A549 (cell line): Measurements from ENCODE around the gene MACF1. TPM values are rescaled to one million over a fixed set of nuclear protein-coding genes. Genes with fewer than 3 reads are reported as not detected.

Experiments used
- ATAC-seq, 2 experiments: fragments of 200-7000 bp in 1 of 2; fragments of >200 bp in 1 of 2; cut with Nextera tagmentation in 1 of 2; cut with Tn5 transposase in 1 of 2; 3 replicates each; pipeline versions ENCODE4 v1.8.0 to v1.9.1; 2018 to 2020; ENCODE audit warnings: mild to moderate bottlenecking in 1 of 2, moderate library complexity in 1 of 2
- CTCF ChIA-PET: fragments of 300-600 bp; sonication (Branson Sonifier 250); formaldehyde crosslinking; extraction: SDS; loops from one replicate; lab custom pipeline; 2021; ENCODE audit warnings: antibody characterized with exemption, inconsistent platforms; lab: Yijun Ruan, JAX
- POLR2A ChIA-PET: fragments of 350-600 bp; formaldehyde crosslinking; extraction: SDS; loops from one replicate; lab custom pipeline; 2021; ENCODE audit warnings: antibody characterized with exemption, inconsistent platforms; lab: Yijun Ruan, JAX
- DNase-seq, 2 experiments: peaks; one replicate each; pipeline versions ENCODE4 v3.0.0 to v3.0.0-alpha.2; 2011 to 2016; ENCODE audit warnings: low read depth in 1 of 2, low spot score in 1 of 2
- FAIRE-seq: peaks from 2 replicates; lab custom pipeline; 2011; peaks lifted over from hg19 to GRCh38; lab: Jason Lieb, UNC
- H3K27ac ChIP-seq, 2 experiments: fragments of >200 bp; sonication (Bioruptor Twin); formaldehyde crosslinking; 3 replicates each; pipeline ENCODE4 v1.5.1; 2016 to 2017
- H3K4me1 ChIP-seq: fragments of >200 bp; sonication (Bioruptor Twin); formaldehyde crosslinking; 3 replicates; pipeline ENCODE4 v1.6.1; 2016
- H3K4me2 ChIP-seq: fragments of >200 bp; sonication (Bioruptor Twin); formaldehyde crosslinking; 3 replicates; pipeline ENCODE4 v1.6.1; 2016
- H3K4me3 ChIP-seq: fragments of >200 bp; sonication (Bioruptor Twin); formaldehyde crosslinking; 3 replicates; pipeline ENCODE4 v1.5.1; 2016
- H3K9me3 ChIP-seq: fragments of >200 bp; sonication (Bioruptor Twin); formaldehyde crosslinking; 3 replicates; pipeline ENCODE4 v1.6.1; 2016
- ATOH8 ChIP-seq: fragments of 250-450 bp; sonication (Bioruptor Pico); IDR thresholded peaks from 2 replicates; pipeline ENCODE4 v1.5.0; 2020; ENCODE audit warnings: low read depth, mild to moderate bottlenecking, moderate library complexity
- BHLHE40 ChIP-seq: IDR thresholded peaks from 2 replicates; pipeline ENCODE4 v1.6.1; 2012; ENCODE audit warnings: low read depth, low read length, inconsistent platforms
- CEBPB ChIP-seq, 2 experiments: fragments of >200 bp in 1 of 2; sonication (Bioruptor Twin) in 1 of 2; formaldehyde crosslinking in 1 of 2; IDR thresholded peaks; 2 replicates each; pipeline ENCODE4 v1.6.1; 2012 to 2016
- CHD2 ChIP-seq: fragments of 150-350 bp; IDR thresholded peaks from 2 replicates; pipeline ENCODE4 v1.6.1; 2014; ENCODE audit warnings: low read length; ENCODE audit not compliant: partially characterized antibody
- EHMT2 ChIP-seq: fragments of 200-600 bp; sonication (generic); IDR thresholded peaks from 2 replicates; pipeline ENCODE4 v1.6.1; 2016; ENCODE audit warnings: antibody characterized with exemption, low read depth, mild to moderate bottlenecking, moderate library complexity
- FOXS1 ChIP-seq: fragments of 250-450 bp; sonication (Bioruptor Pico); IDR thresholded peaks from 2 replicates; pipeline ENCODE4 v1.5.0; 2020; ENCODE audit warnings: mild to moderate bottlenecking, moderate library complexity
- HDAC2 ChIP-seq: fragments of 200-600 bp; sonication (generic); IDR thresholded peaks from 2 replicates; pipeline ENCODE4 v1.6.1; 2016
- JUN ChIP-seq, 2 experiments: fragments of >200 bp; sonication (Bioruptor Twin); formaldehyde crosslinking; IDR thresholded peaks; 2 replicates in 1 of 2; 3 replicates in 1 of 2; pipeline ENCODE4 v1.6.1; 2016 to 2017
- JUNB ChIP-seq: fragments of >200 bp; sonication (Bioruptor Twin); formaldehyde crosslinking; IDR thresholded peaks from 2 replicates; pipeline ENCODE4 v1.6.1; 2016
- KDM1A ChIP-seq: fragments of 200-600 bp; sonication (generic); IDR thresholded peaks from 2 replicates; pipeline ENCODE4 v1.6.1; 2016; ENCODE audit warnings: low read depth, mild to moderate bottlenecking
- KDM5A ChIP-seq: fragments of 200-600 bp; sonication (generic); IDR thresholded peaks from 2 replicates; pipeline ENCODE4 v1.6.1; 2016; ENCODE audit warnings: antibody characterized with exemption, mild to moderate bottlenecking
- MAFK ChIP-seq: fragments of 450-650 bp; IDR thresholded peaks from 2 replicates; pipeline ENCODE4 v1.6.1; 2014; ENCODE audit not compliant: partially characterized antibody
- MYC ChIP-seq: IDR thresholded peaks from 2 replicates; pipeline ENCODE4 v1.6.1; 2012; ENCODE audit warnings: mild to moderate bottlenecking, inconsistent platforms, low read length, improper control_type of control experiment, borderline replicate concordance
- POLR2A ChIP-seq: IDR thresholded peaks from 2 replicates; pipeline ENCODE4 v1.6.1; 2012; ENCODE audit warnings: mild to moderate bottlenecking, low read length
- POLR2AphosphoS2 ChIP-seq: conservative IDR thresholded peaks from 2 replicates; pipeline ENCODE4 v1.6.1; 2012; ENCODE audit warnings: low read length, improper control_type of control experiment, inconsistent platforms
- RARB ChIP-seq: fragments of 250-450 bp; sonication (Bioruptor Pico); IDR thresholded peaks from 2 replicates; pipeline ENCODE4 v1.8.0; 2021; ENCODE audit warnings: mild to moderate bottlenecking, moderate library complexity
- REST ChIP-seq: fragments of 200-600 bp; sonication (generic); IDR thresholded peaks from 2 replicates; pipeline ENCODE4 v1.6.1; 2016; ENCODE audit warnings: antibody characterized with exemption, mild to moderate bottlenecking, moderate library complexity
- RFX5 ChIP-seq: fragments of 450-650 bp; IDR thresholded peaks from 2 replicates; pipeline ENCODE4 v1.7.1; 2014; ENCODE audit warnings: antibody characterized with exemption, mild to moderate bottlenecking, moderate library complexity
- RNF2 ChIP-seq: fragments of 200-600 bp; sonication (generic); IDR thresholded peaks from 2 replicates; pipeline ENCODE4 v1.6.1; 2016; ENCODE audit warnings: low read depth, mild to moderate bottlenecking, antibody characterized with exemption, moderate library complexity, borderline replicate concordance
- SMC3 ChIP-seq: fragments of >200 bp; sonication (Bioruptor Twin); formaldehyde crosslinking; IDR thresholded peaks from 3 replicates; pipeline ENCODE4 v1.6.1; 2018; ENCODE audit warnings: inconsistent platforms
- USF2 ChIP-seq: fragments of 450-650 bp; IDR thresholded peaks from 2 replicates; pipeline ENCODE4 v1.6.1; 2014; ENCODE audit warnings: antibody characterized with exemption
- WGBS: methylation state at CpG from one replicate; pipeline ENCODE4 v1.1.6; 2017; ENCODE audit errors: missing lambda C conversion rate; 5-methylcytosine and 5-hydroxymethylcytosine counted together
- polyA plus RNA-seq, 4 experiments: library from polyadenylated mRNA; depleted of rRNA in 3 of 4; stranded (reverse); fragments of >200 nt; fragmentation: RNase III in 1 of 4; extraction: RNeasy Plus Mini Kit Qiagen cat#74134 plus additional on column Dnase treatment in 1 of 4; gene quantifications; 2 replicates in 3 of 4; 3 replicates in 1 of 4; pipeline ENCODE4 v1.2.3, GENCODE V29; 2011 to 2017

MACF1 gene
- polyA plus RNA-seq, 2 of the 4 experiments (the other 2 are of a cell fraction), result 45.7 to 64.2 TPM

DNA sequence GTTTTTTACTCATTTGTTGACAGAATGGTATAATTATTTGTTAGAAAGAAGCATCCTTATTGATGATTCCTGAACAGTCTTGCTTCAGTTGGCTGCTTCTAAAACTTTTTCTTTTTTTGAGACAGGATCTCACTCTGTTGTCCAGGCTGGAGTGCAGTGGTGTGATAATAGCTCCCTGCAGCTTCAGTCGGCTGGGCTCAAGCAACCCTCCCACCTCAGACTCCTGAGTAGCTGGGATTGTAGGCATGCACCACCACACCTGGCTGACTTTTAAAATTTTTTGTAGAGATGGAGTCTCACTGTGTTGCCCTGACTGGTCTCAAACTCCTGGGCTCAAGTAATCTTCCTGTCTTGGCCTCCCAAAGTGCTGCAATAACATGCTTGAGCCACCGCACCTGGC is 38.8 kb downstream of the MACF1 start (continued):
- TF ChIP-seq MAFK (no peak), FOXS1 (CRISPR knock-in tag) (no peak), KDM5A (no peak), CHD2 (no peak), JUN (IDR thresholded peaks at IDR 0.05) (no peak), POLR2AphosphoS2 (no peak)

GRCh38 chr1:39250460-39251240 is 46.2 kb downstream of the MACF1 start:
- ATAC-seq (no peak), FAIRE-seq (no peak), DNase-seq (no peak)
- Histone ChIP-seq H3K4me1 (peaks cover 13% of the 10 kb centered on the region; the same call in 1 of the 3 replicates), H3K27ac (no peak overlapping the region), H3K4me3 (no peak overlapping the region), H3K9me3 (no peaks in the 10 kb centered on the region), H3K4me2 (no peak overlapping the region)
- TF ChIP-seq RNF2 (no peak), EHMT2 (no peak), JUNB (no peak), KDM1A (no peak), REST (no peak), CEBPB (IDR thresholded peaks at IDR 0.05) (no peak), ATOH8 (CRISPR knock-in tag) (no peak), USF2 (no peak), MYC (no peak), BHLHE40 (no peak), HDAC2 (no peak), RFX5 (no peak), POLR2A (no peak)
- CTCF ChIA-PET, result interaction anchor here (0.6 to 1.9 kb wide), 5 partner anchors 8 to 152 kb away, joined by 3 to 5 read pairs (median 4); no protein-coding TSS in a partner anchor
- POLR2A ChIA-PET, result no interaction called here
- WGBS, result 86% methylated on average over 2 of the region's 2 CpGs

DNA sequence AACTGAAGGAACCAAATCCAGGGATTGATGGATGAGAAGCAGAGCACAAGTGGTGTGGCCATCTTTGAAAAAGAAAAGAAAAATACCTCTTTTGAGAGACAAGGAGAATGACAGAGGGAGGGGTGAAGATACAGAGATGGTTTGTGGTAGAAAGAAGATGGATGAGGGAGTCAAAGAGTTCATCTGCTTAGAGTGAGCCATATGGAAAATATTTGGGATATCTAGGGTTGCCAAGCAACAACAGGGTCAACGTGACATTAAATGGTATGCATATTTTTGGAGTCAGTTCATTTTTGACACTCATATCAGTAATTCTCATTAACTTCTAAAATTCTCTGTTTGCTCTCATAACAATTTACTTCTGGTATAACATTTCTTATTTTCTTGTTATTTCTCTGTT is 50.7 kb downstream of the MACF1 start:
- TF ChIP-seq RARB (CRISPR knock-in tag) (no peak), SMC3 (no peak), RFX5 (no peak)
- TF ChIP-seq, all 56 proteins: peak for 0
- FAIRE-seq, result no peak
- no peak for ATAC-seq
- 69% methylated on average over 1 of the region's 1 CpG for WGBS
- no peaks in the 10 kb centered on the region for H3K9me3 ChIP-seq
- H3K27ac ChIP-seq, result no peak overlapping the region
- CTCF ChIA-PET, result interaction anchor here (1.0 to 1.4 kb wide), 2 partner anchors 123 to 127 kb away, joined by 3 read pairs; no protein-coding TSS in a partner anchor
- POLR2A ChIA-PET, result no interaction called here
- H3K4me2 ChIP-seq, result no peak overlapping the region
- H3K4me1 ChIP-seq, result peaks cover 12% of the 10 kb centered on the region; the same call in 1 of the 3 replicates
- no peak for DNase-seq
- no peak overlapping the region for H3K4me3 ChIP-seq
